Activated naive CD4-positive, alpha-beta T cell treated with anti-CD3 and anti-CD28 coated beads for 36 hours (primary cell): Measurements from ENCODE around the gene CPEB4. TPM values are rescaled to one million over a fixed set of nuclear protein-coding genes. Genes with fewer than 3 reads are reported as not detected.

Source experiments
- CTCF ChIA-PET: fragments of 350-600 bp; sonication (Branson Sonifier 250); formaldehyde crosslinking; loops from one replicate; lab custom pipeline; 2021; ENCODE audit warnings: antibody characterized with exemption; lab: Charles Lee
- DNase-seq: peaks from one replicate; pipeline ENCODE4 v3.0.0-alpha.2; 2020
- H3K27ac Mint-ChIP-seq: one replicate; pipeline ENCODE4 v1.8.0; 2021; ENCODE audit warnings: mild to moderate bottlenecking, mixed read lengths
- H3K27me3 Mint-ChIP-seq: one replicate; pipeline ENCODE4 v1.8.0; 2021; ENCODE audit warnings: low read depth, mixed read lengths
- H3K36me3 Mint-ChIP-seq: one replicate; pipeline ENCODE4 v1.8.0; 2021; ENCODE audit warnings: low read depth, mixed read lengths
- H3K4me1 Mint-ChIP-seq: one replicate; pipeline ENCODE4 v1.8.0; 2021; ENCODE audit warnings: low read depth, mixed read lengths
- H3K4me3 Mint-ChIP-seq: one replicate; pipeline ENCODE4 v1.8.0; 2021; ENCODE audit warnings: mild to moderate bottlenecking, moderate library complexity, mixed read lengths
- H3K9me3 Mint-ChIP-seq: one replicate; pipeline ENCODE4 v1.8.0; 2021; ENCODE audit warnings: mixed read lengths
- intact Hi-C: fragments of 100-400 bp; cut with micrococcal nuclease; formaldehyde crosslinking; loops from one replicate; pipeline ENCODE4 v1.15.1; 2023
- total RNA-seq, 2 experiments: library from RNA; stranded (reverse); gene quantifications; one replicate each; pipeline ENCODE4 v1.2.3, GENCODE V29; 2021

Gene CPEB4
- total RNA-seq, 2 experiments from 2014 or later = 7.6 to 7.8 TPM

DNA sequence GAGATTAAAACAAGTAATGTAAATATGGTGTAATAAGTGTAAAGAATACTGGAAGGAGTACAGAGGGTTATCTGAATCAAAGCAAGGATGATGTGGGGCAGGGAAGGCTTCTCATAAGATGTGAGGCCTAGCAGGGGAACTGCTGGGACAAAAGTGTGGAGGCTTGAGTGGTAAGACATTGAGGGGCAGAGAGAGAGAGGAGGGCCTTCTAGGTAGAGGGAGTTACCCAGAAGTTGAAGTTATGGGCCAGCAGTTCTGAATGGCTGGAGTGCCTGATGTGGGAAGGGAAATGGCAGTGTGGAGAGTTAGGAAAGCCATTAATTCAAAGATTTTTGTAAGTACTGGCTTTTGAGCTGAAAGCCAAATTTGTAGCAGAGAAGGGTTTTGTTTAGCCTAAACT is 36.8 kb downstream of the CPEB4 start:
- Mint-ChIP-seq H3K4me1 (peaks cover 42% of the 10 kb centered on the region), H3K9me3 (no peaks in the 10 kb centered on the region), H3K27ac (no peak overlapping the region), H3K27me3 (no peaks in the 10 kb centered on the region), H3K36me3 (peaks cover 2% of the 10 kb centered on the region), H3K4me3 (no peak overlapping the region)
- CTCF ChIA-PET = interaction anchor here (0.5 to 3.3 kb wide), 18 partner anchors 8 to 333 kb away, joined by 3 to 10 read pairs (median 4); partner anchors contain the start of gene BOD1
- intact Hi-C loops = loop anchor here (1.0 kb wide), 1 partner anchor 306 kb away; no protein-coding TSS in a partner anchor
- no peak for DNase-seq

DNA sequence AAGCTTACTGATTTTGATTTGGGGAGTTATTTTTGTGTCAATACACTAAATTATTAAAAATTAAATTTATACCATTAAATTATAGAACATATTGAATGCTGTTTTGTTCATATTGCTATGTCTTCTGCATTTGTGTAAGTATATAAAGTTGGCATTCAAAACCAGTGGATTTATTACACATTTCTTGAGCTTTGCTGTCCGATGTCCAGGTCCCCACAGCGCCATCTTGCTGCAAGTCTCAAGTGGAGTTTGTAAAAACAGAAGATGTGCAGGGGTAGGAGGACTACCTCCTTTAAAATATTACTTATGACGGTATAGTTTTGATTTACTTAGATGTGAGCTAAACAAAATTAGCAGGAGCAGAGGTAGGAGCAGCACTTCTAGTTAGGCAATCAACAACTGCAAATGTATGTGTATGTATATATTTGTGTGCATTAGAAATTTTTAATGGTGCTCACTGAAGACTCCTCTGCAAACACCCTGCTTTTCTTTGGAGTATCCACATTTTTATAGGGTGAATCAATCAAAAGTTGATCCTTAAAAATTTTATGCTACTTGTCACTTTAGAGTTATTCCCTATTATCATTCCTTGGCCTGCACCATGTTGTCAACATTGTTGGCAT is 37.4 kb downstream of the CPEB4 start:
- H3K4me3 Mint-ChIP-seq = no peak overlapping the region
- CTCF ChIA-PET = interaction anchor here (0.5 to 3.3 kb wide), 19 partner anchors 9 to 333 kb away, joined by 3 to 10 read pairs (median 4); partner anchors contain the start of gene BOD1
- H3K27ac Mint-ChIP-seq = no peak overlapping the region
- peak; percentile 75 for DNase-seq
- H3K27me3 Mint-ChIP-seq = no peaks in the 10 kb centered on the region
- peaks cover 2% of the 10 kb centered on the region for H3K36me3 Mint-ChIP-seq
- H3K9me3 Mint-ChIP-seq = no peaks in the 10 kb centered on the region
- H3K4me1 Mint-ChIP-seq = peaks cover 42% of the 10 kb centered on the region
- intact Hi-C loops = loop anchor here (1.0 kb wide), 1 partner anchor 306 kb away; no protein-coding TSS in a partner anchor

DNA sequence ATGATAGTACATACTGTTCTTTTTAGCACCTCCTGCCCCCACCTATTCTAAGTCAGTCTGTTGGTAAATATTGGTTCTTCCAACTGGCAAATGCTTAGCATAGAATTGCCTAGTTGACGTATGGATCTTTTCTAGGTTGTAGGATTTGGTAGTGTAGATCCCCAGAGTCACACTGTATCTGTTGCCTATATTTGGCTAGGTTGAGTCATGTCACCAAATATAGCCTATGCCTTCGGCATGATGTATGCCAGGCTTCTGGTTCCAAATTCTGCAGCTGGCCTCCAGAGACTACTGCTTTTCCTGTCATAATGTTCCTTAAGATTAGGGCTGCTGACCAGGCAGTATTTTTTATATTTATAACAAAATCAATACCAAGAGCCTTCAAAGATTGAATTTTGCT is 38.2 kb downstream of the CPEB4 start:
- Mint-ChIP-seq H3K4me1 (peaks cover 36% of the 10 kb centered on the region), H3K27ac (no peak overlapping the region), H3K27me3 (no peaks in the 10 kb centered on the region), H3K36me3 (peaks cover 2% of the 10 kb centered on the region), H3K4me3 (no peak overlapping the region), H3K9me3 (no peaks in the 10 kb centered on the region)
- DNase-seq = no peak
- intact Hi-C loops = no loop called here
- CTCF ChIA-PET = interaction anchor here (1.0 to 3.3 kb wide), 6 partner anchors 11 to 310 kb away, joined by 3 to 10 read pairs (median 4); partner anchors contain the start of gene BOD1

DNA sequence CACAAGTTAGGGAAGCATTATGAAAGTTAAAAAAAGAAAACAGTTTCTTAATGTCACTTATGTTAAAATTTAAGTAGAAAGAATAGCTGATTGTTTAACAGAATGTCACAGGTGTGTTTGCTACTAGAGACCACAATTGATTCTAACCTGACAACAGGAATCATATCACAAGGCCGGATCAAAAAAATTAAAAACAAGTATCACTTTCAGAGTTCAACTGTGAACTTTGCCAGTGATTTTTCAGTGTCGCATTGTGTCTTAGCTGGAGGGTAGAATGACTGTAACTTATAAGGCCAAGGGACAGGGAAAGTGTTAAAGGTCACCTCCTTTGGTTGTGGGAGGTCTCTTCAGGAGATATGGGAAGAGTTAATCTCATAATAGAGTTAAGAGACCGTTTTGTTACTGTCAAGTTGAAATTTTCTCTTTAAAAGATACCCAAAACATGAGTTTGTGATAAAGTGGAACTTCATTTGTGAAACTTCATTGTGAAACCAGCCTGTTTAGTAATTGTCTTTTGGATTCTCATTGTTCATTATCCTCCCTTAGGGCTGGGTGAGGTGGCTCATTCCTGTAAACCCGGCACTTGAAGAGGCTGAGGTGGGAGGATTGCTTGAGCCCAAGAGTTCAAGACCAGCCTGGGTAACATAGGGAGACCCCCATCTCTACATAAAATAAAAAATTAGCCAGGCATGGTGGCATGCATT is 40.9 kb downstream of the CPEB4 start:
- no peak overlapping the region for H3K27ac Mint-ChIP-seq
- CTCF ChIA-PET = interaction anchor here (0.6 to 0.8 kb wide), 3 partner anchors 37 to 634 kb away, joined by 3 to 5 read pairs (median 5); no protein-coding TSS in a partner anchor
- H3K4me1 Mint-ChIP-seq = peaks cover 31% of the 10 kb centered on the region
- H3K9me3 Mint-ChIP-seq = no peaks in the 10 kb centered on the region
- no peaks in the 10 kb centered on the region for H3K27me3 Mint-ChIP-seq
- intact Hi-C loops = no loop called here
- DNase-seq = peak; percentile 8
- peaks cover 2% of the 10 kb centered on the region for H3K36me3 Mint-ChIP-seq
- no peak overlapping the region for H3K4me3 Mint-ChIP-seq

DNA sequence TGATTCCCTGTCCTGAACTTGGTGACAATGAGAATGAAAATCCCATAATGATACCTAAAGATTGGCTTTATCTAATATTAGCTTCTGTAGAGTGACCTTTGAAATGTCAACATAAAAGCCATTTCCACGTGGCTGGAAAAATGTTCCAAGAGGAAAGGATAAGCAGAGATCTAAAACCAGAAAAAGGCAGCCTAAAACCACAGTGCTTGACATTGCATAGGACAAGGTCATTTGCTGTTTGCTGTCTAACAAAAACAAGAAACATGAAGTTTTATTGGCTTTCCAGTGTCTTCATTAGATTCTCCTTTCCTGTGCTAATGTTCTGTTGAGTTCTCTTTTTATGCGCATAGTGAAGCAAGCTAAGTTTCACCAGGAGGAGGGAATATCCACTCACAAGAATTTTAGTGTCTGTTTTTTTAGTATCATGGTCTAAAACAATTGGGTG is 44.6 kb downstream of the CPEB4 start:
- CTCF ChIA-PET = interaction anchor here (1.0 kb wide), 1 partner anchor 41 kb away, joined by 3 read pairs; no protein-coding TSS in a partner anchor
- no peak for DNase-seq
- Mint-ChIP-seq H3K4me1 (peaks cover 20% of the 10 kb centered on the region), H3K4me3 (no peak overlapping the region), H3K9me3 (no peaks in the 10 kb centered on the region), H3K27ac (no peak overlapping the region), H3K36me3 (peaks cover 2% of the 10 kb centered on the region), H3K27me3 (no peaks in the 10 kb centered on the region)
- intact Hi-C loops = no loop called here

DNA sequence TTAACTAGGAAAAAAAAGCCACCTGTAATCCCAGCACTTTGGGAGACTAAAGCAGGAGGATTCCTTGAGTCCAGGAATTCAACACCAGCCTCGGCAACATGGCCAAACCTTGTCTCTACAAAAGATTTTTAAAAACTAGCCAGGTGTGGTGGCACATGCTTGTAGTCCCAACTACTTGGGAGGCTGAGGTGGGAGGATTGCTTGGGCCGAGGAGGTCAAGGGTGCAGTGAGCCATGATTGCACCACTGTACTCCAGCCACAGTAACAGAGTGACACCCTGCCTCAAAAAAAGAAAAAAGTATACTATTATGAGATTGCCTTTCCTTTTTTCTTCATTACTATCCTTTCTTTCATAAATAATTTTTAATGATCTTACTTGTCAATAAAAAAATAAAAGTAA is 45.8 kb downstream of the CPEB4 start:
- Mint-ChIP-seq H3K27me3 (no peaks in the 10 kb centered on the region), H3K36me3 (peaks cover 2% of the 10 kb centered on the region), H3K27ac (no peak overlapping the region), H3K4me1 (peaks cover 15% of the 10 kb centered on the region), H3K9me3 (no peaks in the 10 kb centered on the region), H3K4me3 (no peak overlapping the region)
- CTCF ChIA-PET = no interaction called here
- intact Hi-C loops = no loop called here
- DNase-seq = no peak

DNA sequence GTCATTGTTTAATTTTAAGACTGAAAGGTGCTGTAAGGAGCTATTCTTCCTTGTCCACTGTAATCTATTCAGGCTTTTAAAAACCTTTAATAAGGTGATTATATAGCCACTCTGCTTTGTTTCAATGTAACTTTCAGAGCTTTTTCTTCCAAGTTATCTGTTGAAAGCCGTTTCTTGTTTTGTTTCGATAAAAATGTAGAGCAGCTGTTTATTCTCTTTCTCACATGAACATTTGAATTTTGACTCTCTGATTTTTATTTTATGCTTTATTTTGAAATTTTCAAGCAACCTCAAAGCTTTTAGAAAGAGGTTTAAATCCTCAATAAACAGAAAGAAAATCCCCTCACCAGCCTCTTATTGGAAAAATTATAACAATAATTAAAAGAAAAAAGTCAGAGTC is 47.2 kb downstream of the CPEB4 start:
- DNase-seq = no peak
- Mint-ChIP-seq H3K4me1 (peaks cover 10% of the 10 kb centered on the region), H3K27ac (no peak overlapping the region), H3K9me3 (no peaks in the 10 kb centered on the region), H3K27me3 (no peaks in the 10 kb centered on the region), H3K4me3 (no peak overlapping the region), H3K36me3 (peaks cover 2% of the 10 kb centered on the region)
- CTCF ChIA-PET = interaction anchor here (0.8 to 1.2 kb wide), 2 partner anchors 10 to 38 kb away, joined by 4 read pairs; no protein-coding TSS in a partner anchor
- intact Hi-C loops = no loop called here

DNA sequence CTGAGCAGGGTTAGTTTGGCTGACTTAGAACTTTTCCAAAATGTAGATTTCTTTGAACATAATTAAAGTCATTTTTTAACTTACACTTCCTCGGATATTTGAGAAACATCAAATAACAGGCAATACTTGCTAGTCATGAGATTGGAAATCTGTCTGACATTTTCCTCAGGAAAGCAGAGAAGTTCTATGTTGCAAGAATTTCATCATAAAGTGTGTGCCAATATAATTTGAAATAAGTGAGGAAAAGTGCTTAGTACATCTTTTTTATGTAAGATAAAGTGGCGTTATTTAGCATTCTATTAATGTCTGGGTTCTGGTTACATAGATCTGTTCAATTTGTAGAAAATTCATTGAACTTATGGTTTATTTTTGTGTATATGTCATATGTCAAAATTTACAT is 52.1 kb downstream of the CPEB4 start:
- Mint-ChIP-seq H3K9me3 (no peaks in the 10 kb centered on the region), H3K27ac (no peak overlapping the region), H3K27me3 (no peaks in the 10 kb centered on the region), H3K4me1 (no peaks in the 10 kb centered on the region), H3K4me3 (no peak overlapping the region), H3K36me3 (peaks cover 2% of the 10 kb centered on the region)
- no peak for DNase-seq
- intact Hi-C loops = no loop called here
- CTCF ChIA-PET = interaction anchor here (0.6 to 1.1 kb wide), 2 partner anchors 9 to 15 kb away, joined by 3 to 7 read pairs; no protein-coding TSS in a partner anchor

DNA sequence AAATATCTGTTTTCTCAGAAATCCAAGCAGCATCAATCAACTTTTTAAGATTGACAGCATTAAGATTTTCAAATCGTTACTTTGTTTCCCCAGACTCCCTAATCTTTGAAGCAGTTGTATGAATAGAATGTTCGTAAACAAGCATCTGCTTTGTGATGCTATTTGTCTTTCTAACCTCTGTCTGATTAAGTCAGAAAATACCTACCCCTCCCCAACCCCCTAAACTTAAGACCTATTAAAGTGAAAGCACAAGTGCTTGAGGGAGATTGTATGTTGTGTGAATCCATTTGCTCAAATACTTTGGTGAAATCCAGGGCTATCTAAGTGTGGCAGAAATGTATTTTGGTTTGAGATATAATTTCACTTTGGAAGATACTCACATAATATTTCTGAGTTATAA is 53.0 kb downstream of the CPEB4 start:
- Mint-ChIP-seq H3K9me3 (no peaks in the 10 kb centered on the region), H3K4me1 (no peaks in the 10 kb centered on the region), H3K4me3 (no peak overlapping the region), H3K27ac (no peak overlapping the region), H3K27me3 (no peaks in the 10 kb centered on the region), H3K36me3 (peaks cover 4% of the 10 kb centered on the region)
- CTCF ChIA-PET = no interaction called here
- intact Hi-C loops = no loop called here
- no peak for DNase-seq

DNA sequence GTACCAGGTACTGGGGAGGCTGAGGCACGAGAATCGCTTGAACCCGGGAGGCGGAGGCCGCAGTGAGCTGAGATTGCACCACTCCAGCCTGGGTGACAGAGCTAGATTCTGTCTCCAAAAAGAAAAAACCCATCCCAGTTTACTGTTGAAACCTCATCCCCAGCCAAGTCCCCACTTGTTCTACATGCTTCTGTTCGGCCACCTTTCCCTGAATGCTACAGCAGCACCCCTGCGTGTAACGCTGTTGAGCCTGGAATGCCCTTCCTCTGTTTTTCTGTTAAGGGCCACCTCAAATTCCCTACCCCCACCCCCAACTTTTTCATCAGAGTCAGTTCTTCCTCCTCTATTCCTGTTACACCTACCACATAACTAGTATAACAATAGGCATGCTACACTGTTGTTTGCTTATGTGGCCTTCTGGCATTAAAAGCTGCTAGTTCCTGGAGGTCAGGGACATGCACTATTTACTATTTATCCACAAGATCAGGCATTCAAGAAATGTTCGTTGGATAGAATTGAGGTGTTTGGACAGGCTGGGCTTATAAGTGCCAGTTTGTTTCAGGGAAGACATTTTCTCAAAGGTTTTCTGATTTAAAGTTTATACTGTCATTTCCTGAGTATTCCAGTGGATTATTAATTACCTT is 53.7 kb downstream of the CPEB4 start:
- CTCF ChIA-PET = interaction anchor here (0.6 to 0.7 kb wide), 2 partner anchors 370 to 1007 kb away, joined by 3 to 6 read pairs; no protein-coding TSS in a partner anchor

DNA sequence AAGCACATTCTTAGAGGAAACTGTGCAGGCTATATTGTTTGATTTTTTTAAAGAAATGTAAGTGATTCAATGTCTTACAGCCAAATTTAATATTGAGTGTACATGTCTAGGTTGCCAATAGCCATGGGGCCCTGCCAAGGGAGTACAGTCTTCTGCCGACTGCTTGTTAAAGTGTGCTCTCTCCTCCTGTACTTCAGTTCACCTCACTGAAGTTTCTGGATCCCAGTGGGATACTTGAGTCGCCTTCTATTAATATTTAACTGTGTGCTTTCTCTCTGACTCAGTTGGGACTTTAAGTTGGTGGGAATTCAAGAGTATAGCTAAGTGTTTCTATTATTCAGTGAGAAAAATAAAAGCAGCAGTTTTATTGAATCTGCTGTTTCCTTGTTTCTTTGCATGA is 56.4 kb downstream of the CPEB4 start:
- peaks cover 8% of the 10 kb centered on the region for H3K36me3 Mint-ChIP-seq
- H3K4me3 Mint-ChIP-seq = no peak overlapping the region
- CTCF ChIA-PET = no interaction called here
- H3K9me3 Mint-ChIP-seq = no peaks in the 10 kb centered on the region
- no peak overlapping the region for H3K27ac Mint-ChIP-seq
- H3K27me3 Mint-ChIP-seq = no peaks in the 10 kb centered on the region
- H3K4me1 Mint-ChIP-seq = no peaks in the 10 kb centered on the region
- intact Hi-C loops = no loop called here
- no peak for DNase-seq

More for the DNA sequence above, 53.7 kb downstream of the CPEB4 start:
- Mint-ChIP-seq H3K4me1 (no peaks in the 10 kb centered on the region), H3K27me3 (no peaks in the 10 kb centered on the region), H3K27ac (no peak overlapping the region), H3K4me3 (no peak overlapping the region), H3K9me3 (no peaks in the 10 kb centered on the region), H3K36me3 (peaks cover 4% of the 10 kb centered on the region)
- no peak for DNase-seq
- intact Hi-C loops = no loop called here

DNA sequence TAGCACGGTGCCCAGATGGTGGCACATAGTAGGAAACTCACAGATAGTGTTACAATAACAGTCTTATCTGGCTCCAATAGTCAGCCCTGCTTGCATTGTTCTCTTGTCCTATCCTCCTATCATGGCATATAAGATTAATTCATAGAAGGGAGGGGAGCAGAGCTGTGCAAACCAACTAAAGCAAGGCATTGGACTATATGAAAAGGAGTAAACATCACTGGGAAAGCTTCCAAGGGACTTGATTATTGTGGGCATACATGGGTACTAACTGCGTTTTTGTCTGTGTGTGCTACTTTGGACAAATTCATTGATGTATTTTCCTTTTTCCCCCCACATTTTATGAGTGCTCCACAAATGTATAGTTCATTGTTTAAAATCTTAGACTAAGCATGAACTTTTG is 57.0 kb downstream of the CPEB4 start:
- no peaks in the 10 kb centered on the region for H3K27me3 Mint-ChIP-seq
- H3K36me3 Mint-ChIP-seq = peaks cover 11% of the 10 kb centered on the region
- CTCF ChIA-PET = no interaction called here
- no peak overlapping the region for H3K27ac Mint-ChIP-seq
- H3K4me3 Mint-ChIP-seq = no peak overlapping the region
- no peak for DNase-seq
- intact Hi-C loops = no loop called here
- no peaks in the 10 kb centered on the region for H3K9me3 Mint-ChIP-seq
- H3K4me1 Mint-ChIP-seq = no peaks in the 10 kb centered on the region
